ENCODE results near the gene MAN1C1. TPM values are rescaled to one million over a fixed set of nuclear protein-coding genes. Genes with fewer than 3 reads are reported as not detected.

MAN1C1 gene
- polyA plus RNA-seq, 1 donor from 2014 or later = 1.3 TPM

- no peak for TF ChIP-seq EZH2 (IDR thresholded peaks at IDR 0.05; ENCODE audit: borderline replicate concordance, insufficient read depth, low read length, poor library complexity, severe bottlenecking)
- TF ChIP-seq TAF1 (IDR thresholded peaks at IDR 0.05; ENCODE audit: low read depth) = no peak
- TF ChIP-seq REST (IDR thresholded peaks at IDR 0.05; ENCODE audit: borderline replicate concordance) = no peak
- TF ChIP-seq MXI1 (conservative IDR thresholded peaks at IDR 0.05; ENCODE audit: poor library complexity, severe bottlenecking) = no peak
- TF ChIP-seq, protein P1, sequence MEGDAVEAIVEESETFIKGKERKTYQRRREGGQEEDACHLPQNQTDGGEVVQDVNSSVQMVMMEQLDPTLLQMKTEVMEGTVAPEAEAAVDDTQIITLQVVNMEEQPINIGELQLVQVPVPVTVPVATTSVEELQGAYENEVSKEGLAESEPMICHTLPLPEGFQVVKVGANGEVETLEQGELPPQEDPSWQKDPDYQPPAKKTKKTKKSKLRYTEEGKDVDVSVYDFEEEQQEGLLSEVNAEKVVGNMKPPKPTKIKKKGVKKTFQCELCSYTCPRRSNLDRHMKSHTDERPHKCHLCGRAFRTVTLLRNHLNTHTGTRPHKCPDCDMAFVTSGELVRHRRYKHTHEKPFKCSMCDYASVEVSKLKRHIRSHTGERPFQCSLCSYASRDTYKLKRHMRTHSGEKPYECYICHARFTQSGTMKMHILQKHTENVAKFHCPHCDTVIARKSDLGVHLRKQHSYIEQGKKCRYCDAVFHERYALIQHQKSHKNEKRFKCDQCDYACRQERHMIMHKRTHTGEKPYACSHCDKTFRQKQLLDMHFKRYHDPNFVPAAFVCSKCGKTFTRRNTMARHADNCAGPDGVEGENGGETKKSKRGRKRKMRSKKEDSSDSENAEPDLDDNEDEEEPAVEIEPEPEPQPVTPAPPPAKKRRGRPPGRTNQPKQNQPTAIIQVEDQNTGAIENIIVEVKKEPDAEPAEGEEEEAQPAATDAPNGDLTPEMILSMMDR (IDR thresholded peaks at IDR 0.05; ENCODE audit: poor library complexity, severe bottlenecking) = no peak
- no peak for TF ChIP-seq EP300 (conservative IDR thresholded peaks at IDR 0.05; ENCODE audit: poor library complexity, severe bottlenecking)
- TF ChIP-seq RAD21 (conservative IDR thresholded peaks at IDR 0.05) = no peak
- TF ChIP-seq POLR2AphosphoS5 (IDR thresholded peaks at IDR 0.05) = no peak
- TF ChIP-seq SMC3 (conservative IDR thresholded peaks at IDR 0.05; ENCODE audit: poor library complexity) = no peak
- no peaks in the 10 kb centered on the region for H3K36me3 ChIP-seq (ENCODE audit: insufficient read depth, low read length)
These were observed 156.2 kb downstream of the MAN1C1 start for GRCh38 chr1:25772692-25773245.

DNA sequence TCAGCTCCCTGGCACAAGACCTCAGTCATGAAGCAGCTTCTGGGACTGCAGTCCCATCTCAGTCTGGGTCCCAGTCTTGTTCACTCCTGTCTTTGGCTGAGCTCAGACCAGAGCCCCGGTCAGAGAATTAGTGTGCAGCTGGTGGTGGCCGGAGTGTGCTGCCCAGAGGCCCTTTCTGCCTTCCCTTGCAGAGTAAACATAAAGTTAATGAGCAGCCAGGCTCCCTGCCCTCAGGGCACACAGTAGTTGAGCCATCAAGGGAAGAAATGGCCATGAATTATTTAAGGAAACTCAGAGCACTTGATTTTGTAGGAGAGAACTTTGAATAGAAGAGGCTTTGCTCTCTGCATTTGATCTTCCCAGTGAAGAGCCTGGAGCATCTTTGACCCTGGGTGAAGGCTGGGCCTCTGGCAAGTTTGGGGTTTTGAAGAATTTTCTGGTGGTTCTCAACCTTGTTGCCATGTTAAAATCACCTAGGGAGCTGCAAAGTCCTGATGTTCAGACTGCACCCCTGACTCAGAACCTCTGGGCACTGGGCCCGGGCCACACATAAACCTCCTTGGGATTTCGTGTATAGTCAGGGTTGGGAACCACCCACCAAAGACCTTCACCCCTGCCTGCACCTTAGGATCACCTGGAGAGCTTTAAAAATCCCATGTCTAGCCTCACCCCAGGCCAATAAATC lies 157.0 kb downstream of the MAN1C1 start:
- no peak overlapping the region for H3K4me2 ChIP-seq (ENCODE audit: low read length)
- H3K27ac ChIP-seq (ENCODE audit: low read length) = no peak overlapping the region
- TF ChIP-seq EP300 (conservative IDR thresholded peaks at IDR 0.05; ENCODE audit: poor library complexity, severe bottlenecking) = no peak
- no peak for TF ChIP-seq REST (IDR thresholded peaks at IDR 0.05; ENCODE audit: borderline replicate concordance)
- TF ChIP-seq SMC3 (conservative IDR thresholded peaks at IDR 0.05; ENCODE audit: poor library complexity) = no peak
- TF ChIP-seq, protein P1 (IDR thresholded peaks at IDR 0.05; ENCODE audit: poor library complexity, severe bottlenecking) = no peak
- no peak for TF ChIP-seq RAD21 (conservative IDR thresholded peaks at IDR 0.05)
- TF ChIP-seq POLR2AphosphoS5 (IDR thresholded peaks at IDR 0.05) = no peak
- no peak for TF ChIP-seq EZH2 (IDR thresholded peaks at IDR 0.05; ENCODE audit: borderline replicate concordance, insufficient read depth, low read length, poor library complexity, severe bottlenecking)
- no peak for TF ChIP-seq MXI1 (conservative IDR thresholded peaks at IDR 0.05; ENCODE audit: poor library complexity, severe bottlenecking)
- no peak for TF ChIP-seq TAF1 (IDR thresholded peaks at IDR 0.05; ENCODE audit: low read depth)
- no peaks in the 10 kb centered on the region for H3K36me3 ChIP-seq (ENCODE audit: insufficient read depth, low read length)
- H2AFZ ChIP-seq (ENCODE audit: low read depth, low read length) = no peak overlapping the region
- H3F3A ChIP-seq (ENCODE audit: insufficient read depth, low read length, poor library complexity, severe bottlenecking) = no peaks in the 10 kb centered on the region
- no peaks in the 10 kb centered on the region for H3K79me2 ChIP-seq (replicated peaks; ENCODE audit: insufficient read depth, low read length)
- H3K27me3 ChIP-seq (ENCODE audit: insufficient read depth, low read depth, low read length) = no peaks in the 10 kb centered on the region
- no peak overlapping the region for H3K4me3 ChIP-seq (ENCODE audit: low read length)
- no peaks in the 10 kb centered on the region for H3K9me2 ChIP-seq (ENCODE audit: insufficient read depth, low read length)
- H3K9me3 ChIP-seq (ENCODE audit: low read length) = no peaks in the 10 kb centered on the region
- H4K20me1 ChIP-seq (ENCODE audit: insufficient read depth) = no peaks in the 10 kb centered on the region
- H3K9ac ChIP-seq (ENCODE audit: low read length) = no peak overlapping the region

More at GRCh38 chr1:25772692-25773245, 156.2 kb downstream of the MAN1C1 start:
- Histone ChIP-seq H4K20me1 (ENCODE audit: insufficient read depth) (no peaks in the 10 kb centered on the region), H3K9ac (ENCODE audit: low read length) (no peak overlapping the region), H3K79me2 (replicated peaks; ENCODE audit: insufficient read depth, low read length) (no peaks in the 10 kb centered on the region), H2AFZ (ENCODE audit: low read depth, low read length) (no peak overlapping the region), H3F3A (ENCODE audit: insufficient read depth, low read length, poor library complexity, severe bottlenecking) (no peaks in the 10 kb centered on the region), H3K4me3 (ENCODE audit: low read length) (no peak overlapping the region), H3K9me3 (ENCODE audit: low read length) (no peaks in the 10 kb centered on the region), H3K27me3 (ENCODE audit: insufficient read depth, low read depth, low read length) (no peaks in the 10 kb centered on the region), H3K9me2 (ENCODE audit: insufficient read depth, low read length) (no peaks in the 10 kb centered on the region), H3K27ac (ENCODE audit: low read length) (no peak overlapping the region), H3K4me2 (ENCODE audit: low read length) (no peak overlapping the region)
